ENCODE data around the gene MUC20.
"Not testable (repeated sequence)": the region's sequence is repeated elsewhere in the genome, so short reads cannot be mapped to it uniquely, and the experiment has no call there.

The MUC20 gene

GRCh38 chr3:195719514-195720254 is 1.1 kb upstream of the MUC20 start:
- H3K4me1 ChIP-seq; H3K9me3 ChIP-seq; H3K4me3 ChIP-seq; DNase-seq (ENCODE audit: low spot score in 2 of 2); H3K36me3 ChIP-seq (replicated peaks); H3K27me3 ChIP-seq (ENCODE audit: low read depth): not testable (repeated sequence)
- in situ Hi-C loops (cut with MboI; ENCODE audit: low sequenced_read_pairs) = loop anchor here (25.0 kb wide), 1 partner anchor 793 kb away; the partner anchor contains the start of genes RNF168 and SMCO1

- not testable (repeated sequence) for H3K27me3 ChIP-seq (ENCODE audit: low read depth); H3K4me1 ChIP-seq; H3K36me3 ChIP-seq (replicated peaks); DNase-seq (ENCODE audit: low spot score in 2 of 2); H3K9me3 ChIP-seq; H3K4me3 ChIP-seq
- in situ Hi-C loops (cut with MboI; ENCODE audit: low sequenced_read_pairs) = loop anchor here (25.0 kb wide), 1 partner anchor 790 kb away; the partner anchor contains the start of genes RNF168 and SMCO1
These were observed 1.6 kb downstream of the MUC20 start for GRCh38 chr3:195722139-195722995.

GRCh38 chr3:195722996-195723345 is 2.2 kb downstream of the MUC20 start:
- not testable (repeated sequence) for H3K4me3 ChIP-seq; H3K9me3 ChIP-seq; H3K36me3 ChIP-seq (replicated peaks); H3K4me1 ChIP-seq; H3K27me3 ChIP-seq (ENCODE audit: low read depth); DNase-seq (ENCODE audit: low spot score in 2 of 2)
- in situ Hi-C loops (cut with MboI; ENCODE audit: low sequenced_read_pairs) = loop anchor here (25.0 kb wide), 1 partner anchor 789 kb away; the partner anchor contains the start of genes RNF168 and SMCO1

- not testable (repeated sequence) for H3K36me3 ChIP-seq (replicated peaks); DNase-seq (ENCODE audit: low spot score in 2 of 2); H3K9me3 ChIP-seq; H3K4me1 ChIP-seq; H3K27me3 ChIP-seq (ENCODE audit: low read depth); H3K4me3 ChIP-seq
- in situ Hi-C loops (cut with MboI; ENCODE audit: low sequenced_read_pairs) = loop anchor here (25.0 kb wide), 1 partner anchor 788 kb away; the partner anchor contains the start of genes RNF168 and SMCO1
These were observed 3.6 kb downstream of the MUC20 start for GRCh38 chr3:195724363-195724762.

- H3K4me1 ChIP-seq; H3K27me3 ChIP-seq (ENCODE audit: low read depth); in situ Hi-C loops (cut with MboI; ENCODE audit: low sequenced_read_pairs); H3K36me3 ChIP-seq (replicated peaks); DNase-seq (ENCODE audit: low spot score in 2 of 2); H3K4me3 ChIP-seq; H3K9me3 ChIP-seq: not testable (repeated sequence)
These were observed 5.3 kb downstream of the MUC20 start for GRCh38 chr3:195725916-195726740.

- Histone ChIP-seq H3K36me3 (replicated peaks) (no peaks in the 10 kb centered on the region), H3K27me3 (ENCODE audit: low read depth) (peaks cover 5% of the 10 kb centered on the region; the same call in 1 of the 2 replicates), H3K9me3 (no peaks in the 10 kb centered on the region), H3K4me1 (no peaks in the 10 kb centered on the region), H3K4me3 (no peak overlapping the region)
- DNase-seq (ENCODE audit: low spot score in 2 of 2) = no peak
- in situ Hi-C loops (cut with MboI; ENCODE audit: low sequenced_read_pairs) = no loop called here
These were observed 6.9 kb downstream of the MUC20 start for GRCh38 chr3:195727606-195728195.

- H3K36me3 ChIP-seq (replicated peaks); DNase-seq (ENCODE audit: low spot score in 2 of 2); in situ Hi-C loops (cut with MboI; ENCODE audit: low sequenced_read_pairs); H3K9me3 ChIP-seq; H3K4me3 ChIP-seq; H3K27me3 ChIP-seq (ENCODE audit: low read depth); H3K4me1 ChIP-seq: not testable (repeated sequence)
These were observed 8.0 kb downstream of the MUC20 start for GRCh38 chr3:195728789-195729188.

GRCh38 chr3:195729476-195730251 is 8.9 kb downstream of the MUC20 start:
- no peaks in the 10 kb centered on the region for H3K36me3 ChIP-seq (replicated peaks)
- no peak for DNase-seq (ENCODE audit: low spot score in 2 of 2)
- no peaks in the 10 kb centered on the region for H3K9me3 ChIP-seq
- peaks cover 5% of the 10 kb centered on the region; the same call in 1 of the 2 replicates for H3K27me3 ChIP-seq (ENCODE audit: low read depth)
- no peak overlapping the region for H3K4me3 ChIP-seq
- H3K4me1 ChIP-seq = no peaks in the 10 kb centered on the region
- in situ Hi-C loops (cut with MboI; ENCODE audit: low sequenced_read_pairs) = no loop called here

- Histone ChIP-seq H3K4me1 (no peaks in the 10 kb centered on the region), H3K4me3 (no peak overlapping the region), H3K27me3 (ENCODE audit: low read depth) (peaks cover 5% of the 10 kb centered on the region; the same call in 1 of the 2 replicates), H3K9me3 (no peaks in the 10 kb centered on the region), H3K36me3 (replicated peaks) (no peaks in the 10 kb centered on the region)
- in situ Hi-C loops (cut with MboI; ENCODE audit: low sequenced_read_pairs) = no loop called here
- no peak for DNase-seq (ENCODE audit: low spot score in 2 of 2)
These were observed 10.7 kb downstream of the MUC20 start for GRCh38 chr3:195731356-195731905.

- no peak overlapping the region for H3K4me3 ChIP-seq
- in situ Hi-C loops (cut with MboI; ENCODE audit: low sequenced_read_pairs) = no loop called here
- H3K36me3 ChIP-seq (replicated peaks) = no peaks in the 10 kb centered on the region
- no peaks in the 10 kb centered on the region for H3K9me3 ChIP-seq
- H3K4me1 ChIP-seq = no peaks in the 10 kb centered on the region
- DNase-seq (ENCODE audit: low spot score in 2 of 2) = no peak
- peaks cover 5% of the 10 kb centered on the region; the same call in 1 of the 2 replicates for H3K27me3 ChIP-seq (ENCODE audit: low read depth)
These were observed 12.2 kb downstream of the MUC20 start for GRCh38 chr3:195732940-195733339.

- DNase-seq (ENCODE audit: low spot score in 2 of 2) = no peak
- H3K9me3 ChIP-seq = no peaks in the 10 kb centered on the region
- no peaks in the 10 kb centered on the region for H3K36me3 ChIP-seq (replicated peaks)
- in situ Hi-C loops (cut with MboI; ENCODE audit: low sequenced_read_pairs) = no loop called here
- H3K4me3 ChIP-seq = no peak overlapping the region
- H3K27me3 ChIP-seq (ENCODE audit: low read depth) = no peaks in the 10 kb centered on the region
- no peaks in the 10 kb centered on the region for H3K4me1 ChIP-seq
These were observed 14.4 kb downstream of the MUC20 start for GRCh38 chr3:195735036-195735695.

GRCh38 chr3:195736866-195737490 is 16.2 kb downstream of the MUC20 start:
- in situ Hi-C loops (cut with MboI; ENCODE audit: low sequenced_read_pairs) = no loop called here
- Histone ChIP-seq H3K27me3 (ENCODE audit: low read depth) (no peaks in the 10 kb centered on the region), H3K4me3 (no peak overlapping the region), H3K36me3 (replicated peaks) (no peaks in the 10 kb centered on the region), H3K4me1 (no peaks in the 10 kb centered on the region), H3K9me3 (no peaks in the 10 kb centered on the region)
- no peak for DNase-seq (ENCODE audit: low spot score in 2 of 2)
